Eye (tissue), 1 donor: ENCODE data around the gene LASP1.
A peak's percentile ranks its signal among the peaks of the same experiment; 100 is the strongest.

Experiments used
- DNase-seq: peaks from one replicate; pipeline ENCODE4 v3.0.0-alpha.2; 2015

LASP1 gene

DNA sequence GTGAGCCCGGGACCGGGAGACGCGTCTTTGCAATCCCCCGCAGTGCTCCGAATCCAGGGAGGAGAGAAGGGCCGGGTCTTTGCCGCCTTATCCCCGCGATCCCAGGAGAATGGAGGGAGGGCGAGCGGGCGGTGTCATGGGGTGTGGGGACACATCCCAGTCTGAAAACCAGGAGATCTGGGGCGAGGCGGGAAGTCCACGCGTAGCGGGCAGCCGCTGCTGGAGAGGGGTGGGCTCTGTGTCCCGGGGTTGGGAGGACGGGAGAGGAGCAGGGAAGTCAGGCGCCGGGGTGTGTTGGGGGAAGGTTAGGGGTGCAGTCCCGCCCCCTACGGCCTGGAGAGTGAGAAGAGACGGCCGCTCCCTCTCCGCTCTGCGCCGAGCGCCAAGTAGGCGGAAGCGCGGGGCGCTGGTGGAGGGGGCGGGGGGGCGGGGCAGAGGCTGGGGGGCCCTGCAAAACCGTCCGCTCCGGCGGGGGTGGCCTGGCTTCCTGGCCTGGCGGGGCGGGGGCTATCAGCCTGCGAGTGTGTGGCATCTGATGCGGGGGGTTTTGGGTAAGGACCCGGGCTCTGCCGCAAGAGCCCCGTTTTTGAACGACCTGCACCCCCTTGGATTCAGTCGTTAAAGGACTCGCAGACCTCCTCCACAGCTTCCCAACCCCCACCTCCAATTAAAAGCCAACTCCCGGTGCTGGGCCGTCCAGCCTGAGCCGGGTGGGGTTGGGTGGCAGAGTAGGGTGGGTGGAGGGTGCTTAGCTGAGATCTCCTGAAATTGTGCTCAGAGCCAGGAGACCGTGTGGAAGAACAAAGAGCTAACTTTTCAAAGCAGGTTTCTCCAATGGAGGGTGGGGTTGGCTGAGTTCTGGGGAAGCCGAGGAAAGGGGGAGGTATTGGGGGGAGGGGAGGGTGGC, 654 bp downstream of the LASP1 start:
- DNase-seq, result peak; percentile 58

DNA sequence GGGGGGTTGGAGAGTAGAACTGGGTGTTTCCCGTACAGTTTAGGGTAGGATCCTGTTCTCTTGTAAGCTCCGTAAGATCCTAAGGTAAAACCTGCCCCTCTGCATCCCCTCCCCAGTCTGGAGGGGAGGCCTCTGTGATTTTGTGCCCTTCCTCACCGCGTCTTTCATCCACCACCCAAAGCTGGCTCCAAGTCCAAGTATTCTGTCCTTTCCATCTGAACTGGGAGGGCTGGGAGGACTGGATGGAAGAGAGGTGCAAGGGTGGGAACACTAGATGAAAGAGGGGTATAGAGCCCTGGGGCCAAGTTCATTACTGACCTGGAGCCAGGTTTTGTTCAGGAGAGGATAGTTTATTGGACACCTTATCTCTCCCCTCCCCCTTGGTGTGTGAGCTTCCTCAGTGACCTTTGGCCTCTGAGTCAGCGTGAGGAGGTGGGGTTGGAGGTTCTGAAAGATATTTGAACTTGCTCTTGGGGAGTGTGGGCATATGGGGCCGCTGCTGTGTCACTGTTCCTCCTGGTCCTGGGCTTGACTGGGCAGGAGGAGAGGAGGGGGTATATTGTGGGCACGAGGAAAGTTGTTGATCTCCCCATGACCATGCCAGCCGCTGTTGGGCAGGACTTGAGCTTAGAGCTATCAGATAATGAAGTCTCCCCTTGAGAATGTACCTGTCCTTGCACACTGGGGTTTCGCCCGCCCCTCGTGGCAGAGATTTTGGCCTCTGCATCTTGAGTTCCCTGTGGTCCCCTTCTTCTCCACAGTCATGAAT, 1.6 kb downstream of the LASP1 start:
- DNase-seq, result peak; percentile 69

DNA sequence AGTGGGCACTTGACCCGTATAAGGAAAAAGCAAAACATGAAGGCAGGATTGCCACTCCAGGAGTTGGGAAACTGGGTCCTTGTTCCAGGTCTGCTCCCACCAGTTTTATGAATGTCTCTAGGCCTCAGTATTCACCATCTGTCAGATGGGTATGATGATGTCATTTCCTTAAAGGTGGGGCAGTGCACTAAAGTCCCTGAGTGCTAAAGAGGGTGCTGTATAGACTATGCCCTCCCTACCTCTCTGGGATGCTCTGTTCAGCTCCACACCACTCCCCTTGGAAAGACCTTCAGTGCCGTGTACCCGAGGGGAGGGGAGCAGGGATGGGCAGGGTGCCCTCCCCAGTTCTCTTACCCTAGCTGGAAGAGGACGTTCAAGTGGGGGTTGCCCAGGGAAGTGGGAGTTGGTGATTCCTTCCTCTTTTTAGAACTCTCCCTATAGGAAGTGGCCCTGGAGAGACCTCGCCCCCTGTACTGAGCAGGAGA, 2.2 kb downstream of the LASP1 start:
- no peak for DNase-seq

DNA sequence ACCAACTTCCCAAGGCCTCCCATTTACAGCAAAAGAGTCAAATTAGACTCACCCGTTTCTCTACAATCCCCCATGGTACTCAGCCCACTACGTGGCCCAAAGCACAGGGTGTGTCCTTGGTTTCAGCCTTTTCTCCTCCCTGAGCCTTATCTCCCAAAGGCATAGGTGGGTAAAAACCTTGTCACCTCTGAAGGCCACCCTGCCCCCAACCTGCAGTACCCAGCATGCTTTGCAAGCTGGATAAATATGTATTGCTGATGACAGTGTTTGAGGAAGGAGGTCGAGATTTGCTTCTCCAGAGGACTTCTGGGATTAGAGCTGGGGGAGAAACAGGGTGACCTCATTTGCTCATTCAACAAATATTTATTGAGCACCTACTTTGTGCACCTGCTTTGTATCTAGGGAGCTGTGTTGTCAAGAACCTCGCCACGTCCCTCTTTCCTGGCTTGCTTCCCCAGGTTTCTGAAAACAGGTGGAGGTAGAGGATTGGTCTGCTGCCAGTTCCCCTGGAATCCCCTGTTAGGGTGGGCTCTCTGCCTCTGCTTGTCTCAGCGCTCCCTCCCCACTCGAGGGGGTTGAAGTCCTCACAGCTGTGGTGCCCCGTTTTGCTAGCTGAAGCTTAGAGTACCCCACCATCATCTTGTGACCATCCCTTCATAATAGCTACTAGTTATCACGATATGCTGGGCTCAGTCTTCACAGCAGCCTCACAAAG, 3.0 kb downstream of the LASP1 start:
- DNase-seq, result no peak

DNA sequence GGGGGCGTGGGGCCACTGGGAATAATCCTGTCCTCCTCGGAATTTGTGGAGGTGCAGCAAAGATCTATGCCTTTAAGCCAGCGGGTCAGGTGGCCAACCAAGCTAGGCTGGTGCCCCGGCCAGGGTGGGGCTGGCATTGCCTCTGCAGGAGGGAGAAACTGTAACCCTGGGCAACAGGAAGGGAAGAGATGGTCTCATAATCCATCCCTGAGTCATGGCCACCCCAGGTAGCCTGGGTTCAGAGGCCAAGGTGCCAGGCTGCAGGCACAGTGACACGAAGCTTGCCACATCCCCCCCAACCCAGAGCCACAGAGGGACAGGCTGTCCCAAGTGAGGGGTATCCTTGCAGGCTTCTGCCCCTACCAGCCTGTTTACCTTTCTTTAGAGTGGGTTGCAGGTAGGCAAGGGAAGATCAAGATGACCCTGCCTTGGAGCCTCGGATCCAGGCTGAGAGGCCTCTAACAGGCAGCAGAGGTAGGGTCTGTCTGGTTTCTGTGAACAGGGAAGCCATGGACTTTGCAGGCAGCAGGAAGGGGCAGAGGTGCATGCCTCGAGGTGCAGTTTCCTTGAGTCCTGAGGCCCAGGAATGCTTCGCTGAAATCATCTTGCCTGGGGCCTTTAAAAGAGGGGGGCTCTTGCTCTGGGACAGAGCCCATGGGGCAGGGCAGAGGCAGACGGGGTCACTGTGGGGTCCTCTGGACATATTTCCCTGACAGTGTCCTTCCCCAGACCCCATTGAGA, 4.0 kb downstream of the LASP1 start:
- no peak for DNase-seq

DNA sequence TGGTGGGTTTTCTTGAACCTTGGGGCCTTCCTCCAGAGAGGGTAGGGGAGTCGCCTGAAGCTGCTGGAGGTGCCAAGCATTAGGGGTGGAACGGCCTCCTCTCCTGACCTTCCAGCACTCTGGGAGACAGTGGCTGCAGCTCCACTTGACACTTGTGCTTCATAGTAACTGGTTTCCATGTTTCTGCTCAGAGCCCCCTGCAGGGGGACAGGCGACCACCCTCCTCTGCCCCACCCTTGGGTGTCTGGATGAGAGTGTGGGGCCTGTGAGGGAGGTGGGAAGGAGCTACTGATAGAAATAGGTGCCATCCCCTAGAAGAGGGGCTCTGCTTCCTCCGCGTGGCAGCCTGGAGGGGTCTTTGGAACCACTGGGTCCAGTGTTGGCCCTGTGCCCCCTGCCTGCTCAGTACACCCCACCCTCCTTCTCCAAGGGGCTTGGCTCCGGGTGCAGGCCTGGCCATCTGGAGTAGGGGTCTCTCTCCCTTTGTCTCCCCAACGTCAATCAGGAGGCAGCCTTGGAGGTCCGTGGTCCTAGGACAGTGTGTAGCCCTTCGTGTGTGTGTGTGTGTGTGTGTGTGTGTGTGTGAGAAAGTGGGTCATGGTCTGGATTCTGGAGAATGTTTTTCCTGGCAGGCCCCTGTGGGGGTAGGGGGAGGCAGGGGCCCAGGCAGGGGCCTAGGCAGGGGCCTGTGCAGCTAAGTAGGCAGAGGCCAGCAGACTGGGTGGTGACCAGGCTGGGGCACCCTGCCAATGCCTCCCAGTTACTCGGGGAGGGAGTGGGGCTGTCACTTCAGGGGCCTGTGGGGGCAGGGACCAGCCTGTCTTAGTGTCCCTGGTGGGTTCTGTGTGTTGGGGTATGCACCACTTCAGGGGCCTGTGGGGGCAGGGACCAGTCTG, 4.9 kb downstream of the LASP1 start:
- peak; percentile 72 for DNase-seq

DNA sequence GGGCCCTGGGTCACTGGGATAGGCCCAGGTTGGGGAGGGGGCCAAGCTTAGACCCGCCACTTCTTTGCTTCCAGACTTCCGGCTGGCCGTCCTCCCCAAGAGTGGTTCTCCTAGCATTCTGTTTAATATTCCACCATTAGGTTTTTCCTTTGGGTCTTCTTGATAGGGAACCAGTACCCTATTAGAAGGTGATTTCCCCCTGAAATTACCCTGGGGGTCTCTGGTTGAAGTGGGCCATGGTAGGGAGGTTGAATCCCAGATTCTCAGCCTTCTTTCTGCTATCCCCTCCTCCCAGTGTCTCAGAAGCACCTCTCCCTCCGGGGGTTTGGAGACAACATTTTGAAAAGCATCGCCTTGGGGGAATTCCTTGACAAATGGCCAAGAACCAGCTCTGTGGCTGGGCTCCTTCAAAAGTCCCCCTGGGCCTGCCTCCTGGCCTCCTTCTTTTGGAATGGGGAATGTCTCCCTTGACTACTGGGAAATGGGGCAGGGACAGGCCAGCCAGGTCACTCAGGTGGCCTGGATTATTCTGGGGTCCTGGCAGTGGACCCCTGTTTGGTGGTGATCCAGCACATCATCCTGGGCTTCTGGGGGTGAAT, 5.7 kb downstream of the LASP1 start:
- DNase-seq, result no peak

DNA sequence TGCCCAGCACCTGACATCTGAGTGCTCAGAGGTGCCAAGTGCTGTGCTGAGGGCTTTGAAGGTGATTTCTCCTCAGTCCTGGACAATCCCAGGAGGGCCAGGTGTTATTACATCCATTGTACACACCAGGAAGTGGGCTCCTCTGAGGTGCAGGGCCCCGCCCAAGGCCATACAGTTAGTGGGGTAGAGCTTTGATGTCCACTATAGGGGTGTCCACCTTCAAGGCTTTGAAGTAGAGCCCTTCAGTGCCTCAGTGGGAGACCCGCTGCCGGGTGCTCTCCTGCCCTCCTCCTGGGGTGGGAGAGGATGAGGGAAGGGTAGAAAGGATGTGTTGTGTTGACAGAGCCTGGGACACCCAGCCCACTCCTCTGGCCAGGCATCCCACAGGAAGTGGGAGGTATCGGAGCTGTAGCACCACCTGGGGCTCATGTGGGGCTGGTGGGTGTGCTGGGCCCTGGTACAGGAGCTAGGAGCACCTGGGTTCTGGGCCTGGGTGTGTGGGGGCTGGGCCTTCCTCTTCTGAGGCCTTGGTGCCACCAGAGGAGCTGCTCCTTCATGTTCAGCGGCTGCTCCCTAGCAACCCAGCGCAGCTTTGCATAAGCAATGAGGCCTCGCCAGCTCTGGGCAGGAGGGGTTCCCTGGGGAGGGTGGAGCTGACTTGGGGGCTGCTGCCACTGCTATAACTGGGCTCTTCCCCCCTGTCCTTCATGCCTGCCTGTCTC, 7.4 kb downstream of the LASP1 start:
- DNase-seq, result peak; percentile 48

DNA sequence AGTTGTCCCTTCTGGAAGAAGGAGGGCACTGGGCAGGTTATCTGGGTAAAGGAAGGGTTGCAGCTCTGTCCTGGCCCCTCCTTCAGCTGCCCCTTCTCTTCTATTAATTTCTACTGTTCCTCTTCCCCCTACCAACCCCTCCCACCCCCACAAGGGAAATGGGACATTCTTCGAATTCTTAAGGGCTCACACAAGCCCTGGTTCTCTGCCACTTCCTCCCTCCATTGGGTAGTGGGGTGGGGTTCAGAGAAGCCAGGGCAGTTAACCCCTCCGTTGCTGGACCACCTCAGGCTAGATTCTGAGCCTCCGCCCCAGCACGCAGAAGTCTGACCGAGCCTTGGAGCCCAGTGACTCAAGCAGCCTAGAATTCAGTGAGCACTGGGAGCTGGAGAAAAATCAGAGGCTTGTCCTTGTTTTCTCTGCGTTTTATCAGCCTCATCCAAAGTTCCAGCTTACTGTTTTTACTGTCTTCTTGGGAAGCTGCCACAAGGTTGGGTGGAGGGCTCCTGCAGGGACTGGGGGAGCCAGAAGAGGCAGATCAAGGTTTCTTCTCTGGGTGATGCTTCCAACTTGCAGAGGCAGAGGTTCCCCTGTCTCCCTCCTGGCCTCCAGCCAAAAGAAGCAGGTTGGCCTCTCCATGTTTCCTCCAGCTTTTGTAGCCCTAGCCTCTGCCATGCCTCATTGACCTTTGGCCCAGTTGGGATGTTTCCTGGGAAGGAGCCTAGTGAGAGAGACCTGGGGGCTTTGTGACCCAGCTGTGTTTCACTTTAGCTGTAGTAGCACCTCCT, 10.2 kb downstream of the LASP1 start:
- DNase-seq, result peak; percentile 88

DNA sequence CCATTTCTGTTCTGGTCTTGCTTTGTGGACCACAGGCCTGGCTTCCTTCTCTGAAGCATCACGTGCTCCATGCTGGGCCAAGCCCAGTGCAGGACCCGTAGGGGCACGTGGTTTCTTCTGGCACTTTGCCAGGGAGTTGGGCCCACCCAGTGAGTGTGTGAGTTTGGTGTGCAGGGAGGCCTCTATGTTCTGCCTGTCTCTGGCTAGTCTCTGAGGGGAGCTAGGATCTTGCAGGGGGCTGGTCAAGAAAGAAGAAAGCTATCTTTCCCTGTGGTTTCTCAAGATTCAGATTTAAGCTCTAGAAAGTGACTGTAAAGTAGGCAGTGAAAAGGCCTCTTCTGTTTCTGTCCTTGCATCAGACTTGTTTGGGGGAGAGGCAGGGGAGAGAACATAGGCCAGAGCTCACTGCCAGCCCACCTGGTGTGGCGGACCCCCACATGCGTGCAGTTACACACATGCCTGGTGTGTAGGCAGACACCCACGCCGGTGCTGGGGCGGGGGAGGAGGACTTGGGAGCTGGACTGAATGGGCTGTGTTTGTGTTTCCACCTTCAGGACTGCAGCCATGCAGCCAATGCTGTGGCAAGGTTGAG, 11.8 kb downstream of the LASP1 start:
- DNase-seq, result peak; percentile 92

DNA sequence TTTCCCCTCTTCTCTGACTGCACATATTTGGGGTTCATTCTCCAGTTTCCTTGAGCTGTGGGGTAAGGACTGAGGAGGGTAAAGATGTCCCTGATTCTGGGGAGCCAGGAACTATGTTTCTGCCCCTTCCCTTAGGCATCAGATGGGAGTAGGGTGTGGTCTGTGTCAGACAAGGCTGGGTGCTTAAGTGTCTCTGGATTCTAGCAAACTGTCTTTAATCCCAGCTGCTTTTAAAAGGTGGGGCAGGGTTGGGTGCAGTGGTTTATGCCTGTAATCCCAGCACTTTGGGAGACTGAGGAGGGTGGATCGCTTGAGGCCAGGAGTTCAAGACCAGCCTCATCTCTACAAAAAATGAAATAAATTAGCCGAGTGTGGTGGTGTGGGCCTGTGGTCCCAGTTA, 13.0 kb downstream of the LASP1 start:
- DNase-seq, result no peak

DNA sequence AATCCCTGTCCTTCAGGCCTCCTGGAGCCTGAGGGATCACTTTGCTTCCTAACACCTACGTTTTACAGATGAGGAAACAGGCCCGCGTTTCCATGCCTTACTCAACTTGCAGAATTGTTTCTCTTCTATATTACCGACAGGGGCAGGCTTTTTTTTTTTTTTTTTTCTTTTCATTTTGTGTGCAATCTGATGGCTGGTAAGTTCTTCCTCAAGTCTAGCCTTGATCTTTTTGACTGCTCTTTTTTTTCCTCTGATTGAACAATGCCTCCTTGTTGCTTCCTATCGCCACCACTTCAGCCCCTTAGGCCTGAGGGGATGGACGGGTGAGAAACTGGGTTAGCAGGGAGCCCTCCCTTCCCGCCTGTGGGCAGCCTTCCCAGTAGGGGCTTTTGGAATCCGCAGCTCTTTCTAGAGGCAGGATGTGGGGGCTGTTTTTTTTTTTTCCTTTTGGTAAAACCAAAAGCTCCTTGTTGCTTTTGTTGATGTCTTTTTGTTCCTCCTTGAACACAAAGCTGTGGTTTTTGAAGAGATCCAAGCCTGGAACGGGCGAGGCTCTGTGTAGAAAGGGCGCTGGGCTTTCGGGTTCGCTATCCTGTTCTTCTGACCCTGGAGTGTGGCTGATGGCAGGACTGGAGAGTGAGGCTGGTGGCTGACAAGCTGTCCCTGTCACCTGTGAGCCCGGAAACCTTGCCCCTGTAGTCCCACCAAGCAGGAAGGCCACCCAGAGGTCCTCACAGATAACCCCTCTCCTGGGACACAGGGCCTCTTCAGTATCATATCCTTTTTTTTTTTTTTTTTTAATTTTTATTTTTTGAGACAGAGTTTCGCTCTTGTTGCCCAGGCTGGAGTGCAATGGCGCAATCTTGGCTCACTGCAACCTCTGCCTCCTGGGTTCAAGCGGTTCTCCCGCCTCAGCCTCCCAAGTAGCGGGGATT, 14.0 kb downstream of the LASP1 start:
- peak; percentile 59 for DNase-seq

DNA sequence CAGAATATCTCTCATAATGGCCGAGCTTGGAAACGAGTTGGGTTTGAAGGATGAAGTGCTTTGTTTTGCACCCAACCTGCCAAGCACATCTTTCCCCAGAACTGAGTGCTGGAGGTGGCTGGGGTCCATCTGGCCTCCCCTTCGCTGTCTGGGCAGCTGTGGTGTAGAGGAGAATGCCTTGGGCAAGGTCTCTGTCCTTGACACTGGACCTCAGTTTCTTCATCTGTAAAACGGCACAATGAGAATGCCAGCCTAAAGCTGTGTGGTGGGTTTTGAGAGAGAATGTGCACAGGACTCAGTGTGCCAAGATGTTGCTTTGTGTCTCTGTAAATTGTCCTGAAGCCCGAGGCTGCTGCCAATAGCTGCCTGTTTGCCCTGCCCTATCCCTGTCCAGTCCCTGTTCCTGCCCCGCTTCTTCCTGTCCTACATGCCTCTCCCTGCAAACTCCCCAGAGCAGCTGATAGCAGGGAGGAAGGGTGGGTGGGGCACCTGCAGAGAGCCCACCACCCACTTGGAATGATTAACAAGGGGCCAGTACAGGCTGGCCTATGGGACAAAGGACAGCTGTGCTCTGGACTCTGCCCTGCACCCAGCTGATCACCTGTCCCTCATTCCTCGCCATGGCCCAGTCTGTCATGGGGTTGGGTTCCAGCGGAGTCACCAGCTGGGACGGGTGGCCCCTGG, 15.3 kb downstream of the LASP1 start:
- no peak for DNase-seq

DNA sequence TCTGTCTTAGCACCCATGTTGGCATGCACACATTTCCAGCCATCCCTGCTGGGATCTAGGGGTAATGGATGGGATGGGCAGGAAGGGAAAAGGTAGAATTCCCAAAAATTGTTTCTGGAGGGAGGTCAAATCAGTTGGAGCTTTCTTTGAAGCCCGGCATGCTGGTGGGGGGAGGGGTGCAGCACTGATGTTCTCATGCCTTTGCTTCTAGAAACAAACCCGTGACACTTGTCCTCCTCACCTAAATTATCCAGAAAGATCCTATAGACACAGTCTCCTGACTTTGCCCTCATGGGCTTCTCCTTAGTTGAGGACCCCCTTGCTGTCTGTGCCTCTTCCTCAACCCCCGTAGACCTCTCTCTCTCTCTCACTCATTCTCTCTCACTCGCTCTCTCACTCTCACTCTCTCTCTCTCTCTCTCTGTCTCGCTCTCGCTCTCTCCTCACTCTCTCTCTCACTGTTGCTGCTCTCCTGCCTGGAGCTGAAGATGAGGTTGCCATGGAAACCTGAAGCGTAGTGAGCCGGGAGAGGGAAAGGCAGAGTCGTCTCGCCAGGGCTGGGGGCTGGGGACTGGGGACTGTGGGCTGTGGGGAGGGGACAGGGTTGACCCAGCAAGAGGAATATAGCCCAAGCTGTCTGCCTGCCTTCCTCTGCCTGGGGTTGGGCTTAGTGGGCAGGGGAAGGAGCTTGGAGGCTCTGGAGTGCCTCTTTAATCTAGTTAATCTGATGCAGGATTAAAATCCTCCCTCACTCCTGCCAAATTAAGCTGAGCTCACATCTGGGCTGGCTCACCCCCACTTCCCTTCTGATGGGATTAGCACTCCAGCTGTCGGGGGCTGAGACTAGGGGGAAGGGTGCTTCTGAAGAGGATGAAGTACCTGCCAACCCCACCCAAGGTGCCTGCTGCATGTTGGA, 16.1 kb downstream of the LASP1 start:
- peak; percentile 96 for DNase-seq

DNA sequence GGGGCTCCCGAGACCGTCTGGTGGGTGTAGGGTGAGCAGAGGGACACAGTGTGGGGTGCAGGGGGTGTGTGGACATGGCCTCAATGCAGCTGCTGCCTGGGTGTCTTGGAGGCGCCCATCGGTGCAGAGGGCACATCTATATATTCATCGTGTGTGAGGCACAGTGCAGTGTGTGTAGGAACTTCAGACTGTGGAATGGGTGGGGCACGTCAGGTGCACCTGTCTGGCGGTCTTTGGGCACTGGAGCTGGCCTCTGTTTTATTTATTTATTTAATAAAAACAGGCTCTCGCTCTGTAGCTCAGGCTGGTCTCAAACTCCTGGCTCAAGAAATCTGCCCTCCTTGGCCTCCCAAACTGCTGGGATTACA, 16.8 kb downstream of the LASP1 start:
- DNase-seq, result no peak

DNA sequence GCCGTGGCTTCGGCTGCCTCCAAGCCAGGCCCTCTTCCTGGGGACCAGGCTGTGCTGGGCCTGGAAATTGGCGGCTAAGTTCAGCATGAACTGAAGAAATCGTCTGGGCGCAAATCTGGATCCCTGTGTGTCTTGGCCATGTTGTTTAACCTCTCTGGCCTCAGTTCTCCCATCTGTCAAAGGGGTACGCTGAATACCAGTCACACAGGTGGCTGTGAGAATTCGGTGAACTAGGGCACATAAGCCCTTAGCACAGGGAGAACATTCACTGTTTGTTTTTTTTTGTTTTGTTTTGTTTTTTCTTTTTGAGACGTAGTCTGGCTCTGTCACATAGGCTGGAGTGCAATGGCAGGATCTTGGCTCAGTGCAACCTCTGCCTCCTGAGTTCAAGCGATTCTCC, 19.0 kb downstream of the LASP1 start:
- DNase-seq, result no peak
